ENCODE data around the gene SORCS1. TPM values are rescaled to one million over a fixed set of nuclear protein-coding genes. Genes with fewer than 3 reads are reported as not detected.

Gene SORCS1
- total RNA-seq, 1 experiment from 2014 or later, result 1.7 TPM

DNA sequence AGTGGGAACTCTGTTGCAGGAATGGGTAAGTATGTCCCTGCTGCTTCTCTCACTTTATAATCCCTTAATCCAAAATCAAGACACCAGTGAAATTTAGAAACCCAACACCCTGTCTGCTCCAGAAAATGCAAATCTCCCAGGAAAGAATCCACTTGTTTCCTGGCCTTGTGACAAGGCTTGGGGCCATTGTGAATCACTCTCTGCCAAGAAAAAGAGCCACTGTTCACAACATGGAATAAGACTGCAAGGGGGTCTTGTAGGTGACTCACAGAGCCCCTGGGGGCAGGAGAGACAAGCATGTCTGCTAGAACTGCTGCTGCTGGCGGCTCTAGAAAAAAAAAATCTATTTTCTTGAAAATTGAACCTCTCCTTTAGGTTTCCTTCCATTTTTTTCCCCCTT lies 191.2 kb downstream of the SORCS1 start:
- H3K9me3 Mint-ChIP-seq, result peaks cover 0 to 3% of the 10 kb centered on the region in 2 experiments; a peak in 2 of 5 replicates
- Histone ChIP-seq H3K9ac (ENCODE audit: extremely low read depth, insufficient read length, low read length) (no peak overlapping the region), H4K20me1 (ENCODE audit: control insufficient read depth, insufficient read depth, insufficient read length) (no peaks in the 10 kb centered on the region), H3K27me3 (ENCODE audit: insufficient read depth, low read length) (no peaks in the 10 kb centered on the region), H3K4me1 (ENCODE audit: insufficient read depth, low read length) (no peaks in the 10 kb centered on the region; the same call in none of the 2 replicates), H2BK12ac (ENCODE audit: insufficient read length, low read depth, low read length) (no peak overlapping the region), H3K14ac (ENCODE audit: insufficient read depth, low read length) (no peak overlapping the region), H3T11ph (ENCODE audit: low read length) (no peak overlapping the region), H2BK120ac (ENCODE audit: low read depth, low read length, poor library complexity, severe bottlenecking) (no peak overlapping the region), H4K8ac (replicated peaks; ENCODE audit: insufficient read length, low read depth, low read length) (no peak overlapping the region), H3K4me2 (ENCODE audit: insufficient read depth, insufficient read length, low read length) (no peak overlapping the region), H4K5ac (ENCODE audit: insufficient read length, low read depth, low read length) (no peak overlapping the region), H2BK20ac (ENCODE audit: low read depth, low read length, poor library complexity, severe bottlenecking) (no peak overlapping the region), H2BK5ac (ENCODE audit: insufficient read length, low read length) (no peak overlapping the region), H3K56ac (ENCODE audit: insufficient read length, low read depth, low read length) (no peak overlapping the region), H3K9me3 (ENCODE audit: control insufficient read depth, low read depth, low read length) (no peaks in the 10 kb centered on the region), H3K79me2 (ENCODE audit: insufficient read depth, low read length) (no peaks in the 10 kb centered on the region), H4K91ac (ENCODE audit: insufficient read length, low read depth, low read length) (no peak overlapping the region), H3K79me1 (ENCODE audit: insufficient read depth, low read depth, low read length, poor library complexity, severe bottlenecking) (no peaks in the 10 kb centered on the region), H3K4ac (ENCODE audit: low read depth, low read length) (no peak overlapping the region), H3K23me2 (ENCODE audit: insufficient read length, low read depth, low read length, poor library complexity, severe bottlenecking) (no peaks in the 10 kb centered on the region), H2BK15ac (ENCODE audit: low read depth, low read length) (no peak overlapping the region), H3K23ac (ENCODE audit: insufficient read length, low read depth, low read length) (no peak overlapping the region), H3K18ac (ENCODE audit: insufficient read length, low read depth, low read length) (no peak overlapping the region), H2AK5ac (ENCODE audit: insufficient read length, low read length) (no peak overlapping the region), H3K27ac (ENCODE audit: insufficient read length, low read depth, low read length) (no peak overlapping the region), H2AFZ (ENCODE audit: low read length) (no peak overlapping the region)
- H3K27ac Mint-ChIP-seq, result 0 out of 7 replicates have a peak overlapping the region, but pooled peaks of 2 of the 3 experiments have one; percentile 9 to 69
- peaks cover 20 to 21% of the 10 kb centered on the region in 2 experiments for H3K4me1 Mint-ChIP-seq
- peaks cover 0 to 4% (median 0%) of the 10 kb centered on the region in 3 experiments; a peak in 1 of 7 replicates for H3K36me3 Mint-ChIP-seq (ENCODE audit: insufficient read depth in 1 of 3, low read depth in 3 of 3)
- no CpG with 5 or more reads among the region's 1 CpG for WGBS (ENCODE audit: extremely low coverage, insufficient read length, low lambda C conversion rate)
- H3K27me3 Mint-ChIP-seq (ENCODE audit: low read depth), result peaks cover 2% of the 10 kb centered on the region
- no peak for TF ChIP-seq CTCF (conservative IDR thresholded peaks at IDR 0.05)
- DNase-seq, result no peak
- no peak overlapping the region for H3K4me3 Mint-ChIP-seq

Measured in H9 (cell line).